GM12891 (cell line): ENCODE measurements around the gene ICA1.

ENCODE experiments used
- POLR2A ChIP-seq: IDR thresholded peaks from 2 replicates; pipeline ENCODE4 v1.6.1; 2011; ENCODE audit warnings: low read depth, low read length, control low read depth
- POLR2AphosphoS5 ChIP-seq: IDR thresholded peaks from 2 replicates; pipeline ENCODE4 v1.6.1; 2011; ENCODE audit warnings: low read depth, low read length, control low read depth
- POU2F2 ChIP-seq: IDR thresholded peaks from 2 replicates; pipeline ENCODE4 v1.6.1; 2011; ENCODE audit warnings: low read depth, mild to moderate bottlenecking, control low read depth, low read length, moderate library complexity
- SPI1 ChIP-seq: IDR thresholded peaks from 2 replicates; pipeline ENCODE4 v1.6.1; 2011; ENCODE audit warnings: low read depth, low read length, control low read depth
- TAF1 ChIP-seq: IDR thresholded peaks from 2 replicates; pipeline ENCODE4 v1.6.1; 2011; ENCODE audit warnings: low read depth, low read length, control low read depth

GRCh38 chr7:8205537-8205936 lies 56.4 kb downstream of the ICA1 start:
- TF ChIP-seq POLR2A (no peak), POLR2AphosphoS5 (no peak), TAF1 (no peak), POU2F2 (no peak), SPI1 (no peak)
